Breast epithelium (tissue), 3 donors: ENCODE results near the gene ARL5A.

Source experiments
- CTCF ChIP-seq, 3 donors: fragments of 450-650 bp; IDR thresholded peaks; one replicate each; pipeline ENCODE4 v1.5.1; 2016 to 2017; ENCODE audit warnings: antibody characterized with exemption in 3 of 3, mild to moderate bottlenecking in 3 of 3, moderate library complexity in 3 of 3
- POLR2A ChIP-seq: fragments of 450-650 bp; IDR thresholded peaks from one replicate; pipeline ENCODE4 v1.6.1; 2016; ENCODE audit warnings: antibody characterized with exemption, mild to moderate bottlenecking, moderate library complexity
- POLR2AphosphoS5 ChIP-seq, 3 donors: sonication (generic); formaldehyde crosslinking; IDR thresholded peaks; one replicate each; pipeline ENCODE4 v1.6.1; 2017; ENCODE audit warnings: antibody characterized with exemption in 3 of 3

GRCh38 chr2:151828143-151828889 lies at the start of gene ARL5A:
- TF ChIP-seq CTCF (IDR thresholded peaks at IDR 0.05) (no peak), POLR2AphosphoS5 (IDR thresholded peaks at IDR 0.05) (peak; percentile 65 to 84 (median 69)), POLR2A (peak; percentile 17)
